H9 (cell line): ENCODE measurements around the gene PTPRR. TPM values are rescaled to one million over a fixed set of nuclear protein-coding genes. Genes with fewer than 3 reads are reported as not detected.

Experiments
- DNase-seq: peaks from one replicate; pipeline ENCODE4 v3.0.0-alpha.2; 2017
- H2AFZ ChIP-seq: one replicate; pipeline ENCODE4 v1.6.1; 2013; ENCODE audit warnings: mild to moderate bottlenecking, low read length, control low read depth, moderate library complexity
- H2AK5ac ChIP-seq: 2 replicates; pipeline ENCODE4 v1.6.1; 2013; ENCODE audit warnings: low read length, control low read depth, mixed read lengths; ENCODE audit not compliant: insufficient read length
- H2BK120ac ChIP-seq: one replicate; pipeline ENCODE4 v1.6.1; 2013; ENCODE audit warnings: low read depth, mild to moderate bottlenecking, low read length, control low read depth, inconsistent platforms; ENCODE audit not compliant: poor library complexity, severe bottlenecking
- H2BK12ac ChIP-seq: 2 replicates; pipeline ENCODE4 v1.6.1; 2013; ENCODE audit warnings: low read length, control low read depth, mixed read lengths, low read depth; ENCODE audit not compliant: insufficient read length
- H2BK15ac ChIP-seq: 2 replicates; pipeline ENCODE4 v1.6.1; 2013; ENCODE audit warnings: low read depth, low read length, control low read depth
- H2BK20ac ChIP-seq: one replicate; pipeline ENCODE4 v1.6.1; 2013; ENCODE audit warnings: low read depth, mild to moderate bottlenecking, low read length, control low read depth, inconsistent platforms; ENCODE audit not compliant: poor library complexity, severe bottlenecking
- H2BK5ac ChIP-seq: 2 replicates; pipeline ENCODE4 v1.6.1; 2013; ENCODE audit warnings: low read length, control low read depth, mixed read lengths; ENCODE audit not compliant: insufficient read length
- H3K14ac ChIP-seq: 2 replicates; pipeline ENCODE4 v1.6.1; 2013; ENCODE audit warnings: low read length, control low read depth; ENCODE audit not compliant: insufficient read depth
- H3K18ac ChIP-seq: 2 replicates; pipeline ENCODE4 v1.6.1; 2013; ENCODE audit warnings: low read depth, mild to moderate bottlenecking, mixed read lengths, low read length, control low read depth; ENCODE audit not compliant: insufficient read length
- H3K23ac ChIP-seq: 2 replicates; pipeline ENCODE4 v1.6.1; 2013; ENCODE audit warnings: low read length, control low read depth, mixed read lengths, low read depth; ENCODE audit not compliant: insufficient read length
- H3K23me2 ChIP-seq: 2 replicates; pipeline ENCODE4 v1.6.1; 2013; ENCODE audit warnings: low read depth, mild to moderate bottlenecking, mixed read lengths, low read length, control low read depth; ENCODE audit not compliant: insufficient read length, poor library complexity, severe bottlenecking
- H3K27ac ChIP-seq: 2 replicates; pipeline ENCODE4 v1.5.1; 2013; ENCODE audit warnings: low read length, control low read depth, mixed read lengths, low read depth; ENCODE audit not compliant: insufficient read length
- H3K27me3 ChIP-seq: 2 replicates; pipeline ENCODE4 v1.6.1; 2013; ENCODE audit warnings: low read length, control low read depth, inconsistent platforms; ENCODE audit not compliant: insufficient read depth
- H3K4ac ChIP-seq: 2 replicates; pipeline ENCODE4 v1.6.1; 2013; ENCODE audit warnings: low read depth, mild to moderate bottlenecking, control low read depth, inconsistent platforms, low read length, moderate library complexity
- H3K4me1 ChIP-seq: 2 replicates; pipeline ENCODE4 v1.6.1; 2013; ENCODE audit warnings: low read length, control low read depth, inconsistent platforms; ENCODE audit not compliant: insufficient read depth
- H3K4me2 ChIP-seq: 2 replicates; pipeline ENCODE4 v1.6.1; 2013; ENCODE audit warnings: low read length, control low read depth, mixed read lengths; ENCODE audit not compliant: insufficient read length, insufficient read depth
- H3K56ac ChIP-seq: 2 replicates; pipeline ENCODE4 v1.6.1; 2013; ENCODE audit warnings: low read depth, mild to moderate bottlenecking, mixed read lengths, low read length, control low read depth; ENCODE audit not compliant: insufficient read length
- H3K79me1 ChIP-seq: 2 replicates; pipeline ENCODE4 v1.6.1; 2013; ENCODE audit warnings: low read depth, mild to moderate bottlenecking, moderate library complexity, low read length, control low read depth, inconsistent platforms; ENCODE audit not compliant: insufficient read depth, poor library complexity, severe bottlenecking
- H3K79me2 ChIP-seq: 2 replicates; pipeline ENCODE4 v1.6.1; 2013; ENCODE audit warnings: low read length, control low read depth, inconsistent platforms; ENCODE audit not compliant: insufficient read depth
- H3K9ac ChIP-seq: 2 replicates; pipeline ENCODE4 v1.6.1; 2013; ENCODE audit warnings: low read length, control low read depth, mixed read lengths; ENCODE audit not compliant: insufficient read length; ENCODE audit errors: extremely low read depth
- H3K9me3 ChIP-seq: one replicate; pipeline ENCODE4 v1.6.1; 2013; ENCODE audit warnings: low read depth, low read length, inconsistent platforms; ENCODE audit not compliant: control insufficient read depth
- H3T11ph ChIP-seq: one replicate; pipeline ENCODE4 v1.6.1; 2013; ENCODE audit warnings: mild to moderate bottlenecking, low read length, control low read depth, inconsistent platforms
- H4K20me1 ChIP-seq: one replicate; pipeline ENCODE4 v1.6.1; 2013; ENCODE audit not compliant: control insufficient read depth, insufficient read length, insufficient read depth
- H4K5ac ChIP-seq: 2 replicates; pipeline ENCODE4 v1.6.1; 2013; ENCODE audit warnings: low read depth, mild to moderate bottlenecking, mixed read lengths, low read length, control low read depth; ENCODE audit not compliant: insufficient read length
- H4K8ac ChIP-seq: replicated peaks from 2 replicates; pipeline ENCODE4 v1.6.1; 2013; ENCODE audit warnings: low read length, control low read depth, mixed read lengths, low read depth; ENCODE audit not compliant: insufficient read length
- H4K91ac ChIP-seq: 2 replicates; pipeline ENCODE4 v1.6.1; 2013; ENCODE audit warnings: low read depth, mild to moderate bottlenecking, moderate library complexity, mixed read lengths, low read length, control low read depth; ENCODE audit not compliant: insufficient read length
- H3K27ac Mint-ChIP-seq, 3 experiments: 2 replicates in 2 of 3; 3 replicates in 1 of 3; pipeline ENCODE4 v1.8.0; 2020 to 2021; ENCODE audit warnings: mixed read lengths in 3 of 3, mild to moderate bottlenecking in 1 of 3, moderate library complexity in 1 of 3
- H3K27me3 Mint-ChIP-seq: 2 replicates; pipeline ENCODE4 v1.8.0; 2021; ENCODE audit warnings: low read depth, mild to moderate bottlenecking, moderate library complexity, mixed read lengths
- H3K36me3 Mint-ChIP-seq, 3 experiments: 2 replicates in 2 of 3; 3 replicates in 1 of 3; pipeline ENCODE4 v1.8.0; 2020 to 2021; ENCODE audit warnings: low read depth in 3 of 3, mixed read lengths in 3 of 3; ENCODE audit not compliant: insufficient read depth in 1 of 3
- H3K4me1 Mint-ChIP-seq, 2 experiments: 2 replicates each; pipeline ENCODE4 v1.8.0; 2020; ENCODE audit warnings: mixed read lengths in 2 of 2
- H3K4me3 Mint-ChIP-seq, 2 experiments: 2 replicates in 1 of 2; 3 replicates in 1 of 2; pipeline ENCODE4 v1.8.0; 2020 to 2021; ENCODE audit warnings: mild to moderate bottlenecking in 2 of 2, mixed read lengths in 2 of 2, moderate library complexity in 1 of 2
- H3K9me3 Mint-ChIP-seq, 2 experiments: 2 replicates in 1 of 2; 3 replicates in 1 of 2; pipeline ENCODE4 v1.8.0; 2020; ENCODE audit warnings: mild to moderate bottlenecking in 2 of 2, mixed read lengths in 2 of 2, moderate library complexity in 1 of 2
- CTCF ChIP-seq: fragments of 200-600 bp; sonication (generic); conservative IDR thresholded peaks from 3 replicates; pipeline ENCODE4 v1.8.0; 2021; ENCODE audit warnings: antibody characterized with exemption, mild to moderate bottlenecking
- WGBS: extraction: QIAGEN DNeasy Blood & Tissue Kit; methylation state at CpG from one replicate; pipeline ENCODE4 v1.1.7; 2013; ENCODE audit warnings: missing lambda C conversion rate, low lambda C conversion rate, mixed read lengths; ENCODE audit not compliant: insufficient read length; ENCODE audit errors: extremely low coverage; 5-methylcytosine and 5-hydroxymethylcytosine counted together
- total RNA-seq: library from RNA; stranded (reverse); gene quantifications from 2 replicates; pipeline ENCODE4 v1.2.1, GENCODE V29; 2021

The PTPRR gene
- total RNA-seq, 1 experiment from 2014 or later, result 0.22 TPM

- TF ChIP-seq CTCF, result no peak
- no peak overlapping the region for H3K23ac ChIP-seq
- no peak overlapping the region for H3K56ac ChIP-seq
- no peaks in the 10 kb centered on the region for H4K20me1 ChIP-seq
- no peak overlapping the region for H3K4ac ChIP-seq
- H4K5ac ChIP-seq, result no peak overlapping the region
- no peaks in the 10 kb centered on the region for H3K27me3 ChIP-seq
- no peak overlapping the region for H2BK120ac ChIP-seq
- no peak overlapping the region for H3K14ac ChIP-seq
- no peaks in the 10 kb centered on the region for H3K36me3 Mint-ChIP-seq
- no peak overlapping the region for H3T11ph ChIP-seq
- peaks cover 3% of the 10 kb centered on the region in 2 experiments; a peak in 4 of 5 replicates for H3K9me3 Mint-ChIP-seq
- H3K27ac ChIP-seq, result no peak overlapping the region
- WGBS, result no CpG with 5 or more reads among the region's 1 CpG
- H3K79me1 ChIP-seq, result no peaks in the 10 kb centered on the region
- no peak overlapping the region for H2BK15ac ChIP-seq
- H2AFZ ChIP-seq, result no peak overlapping the region
- no peak overlapping the region for H2BK5ac ChIP-seq
- H3K4me1 ChIP-seq, result no peaks in the 10 kb centered on the region
- no peak overlapping the region for H3K27ac Mint-ChIP-seq
- no peaks in the 10 kb centered on the region for H3K9me3 ChIP-seq
- DNase-seq, result no peak
- H3K4me3 Mint-ChIP-seq, result no peak overlapping the region
- H2AK5ac ChIP-seq, result no peak overlapping the region
- H3K79me2 ChIP-seq, result no peaks in the 10 kb centered on the region
- no peak overlapping the region for H3K4me2 ChIP-seq
- H3K23me2 ChIP-seq, result no peaks in the 10 kb centered on the region
- peaks cover 2% of the 10 kb centered on the region; the same call in 1 of the 2 replicates for H3K27me3 Mint-ChIP-seq
- H3K9ac ChIP-seq, result no peak overlapping the region
- H3K18ac ChIP-seq, result no peak overlapping the region
- no peak overlapping the region for H2BK12ac ChIP-seq
- H3K4me1 Mint-ChIP-seq, result no peaks in the 10 kb centered on the region
- no peak overlapping the region for H4K8ac ChIP-seq
- H4K91ac ChIP-seq, result no peak overlapping the region
- H2BK20ac ChIP-seq, result no peak overlapping the region
Observed at GRCh38 chr12:70603044-70603443, 317.5 kb downstream of the PTPRR start.
